Adrenal gland (tissue), 12 donors: ENCODE data around the gene SLC2A13. TPM values are rescaled to one million over a fixed set of nuclear protein-coding genes. Genes with fewer than 3 reads are reported as not detected.

ENCODE experiments used
- DNase-seq, 7 donors: peaks; one replicate each; pipeline ENCODE4 v3.0.0-alpha.2; 2019 to 2020
- H3K27ac ChIP-seq, 5 donors: fragments of 200-600 bp; sonication (generic) in 4 of 5; 1 replicate in 3 of 5; 2 replicates in 2 of 5; pipeline versions ENCODE4 v1.5.1 to v1.8.0; 2016 to 2020; ENCODE audit warnings: mild to moderate bottlenecking in 1 of 5
- H3K27me3 ChIP-seq: fragments of 200-600 bp; 2 replicates; pipeline ENCODE4 v1.8.0; 2021
- H3K36me3 ChIP-seq, 2 donors: fragments of 200-600 bp; replicated peaks in 1 of 2; 1 replicate in 1 of 2; 2 replicates in 1 of 2; pipeline versions ENCODE4 v1.5.1 to v1.8.0; 2018 to 2022
- H3K4me1 ChIP-seq, 2 donors: fragments of 200-600 bp; replicated peaks in 1 of 2; 1 replicate in 1 of 2; 2 replicates in 1 of 2; pipeline versions ENCODE4 v1.5.1 to v1.8.0; 2018 to 2021
- H3K4me3 ChIP-seq, 4 donors: fragments of 200-600 bp; sonication (generic) in 3 of 4; one replicate each; pipeline ENCODE4 v1.5.1; 2016 to 2018
- H3K9me3 ChIP-seq, 3 donors: fragments of 200-600 bp; sonication (generic) in 1 of 3; replicated peaks in 1 of 3; 1 replicate in 2 of 3; 2 replicates in 1 of 3; pipeline versions ENCODE4 v1.5.1 to v1.8.0; 2016 to 2021
- CTCF ChIP-seq, 6 experiments: fragments of 450-650 bp in 4 of 6; fragments of 200-600 bp in 2 of 6; sonication (generic) in 1 of 6; IDR thresholded peaks; 1 replicate in 5 of 6; 2 replicates in 1 of 6; pipeline versions ENCODE4 v1.5.1 to v1.8.0; 2016 to 2021; ENCODE audit warnings: antibody characterized with exemption in 6 of 6, mild to moderate bottlenecking in 2 of 6, moderate library complexity in 1 of 6
- POLR2A ChIP-seq, 2 donors: fragments of 450-650 bp; IDR thresholded peaks; one replicate each; pipeline ENCODE4 v1.6.1; 2017; ENCODE audit warnings: antibody characterized with exemption in 2 of 2, mild to moderate bottlenecking in 2 of 2, moderate library complexity in 1 of 2
- WGBS, 4 donors: extraction: QIAGEN DNeasy Blood & Tissue Kit in 2 of 4; methylation state at CpG; one replicate each; pipeline versions ENCODE4 v1.1.5 to v1.1.7; 2013 to 2017; 5-methylcytosine and 5-hydroxymethylcytosine counted together
- intact Hi-C, 2 donors: fragments of 100-400 bp; cut with DNase I; formaldehyde crosslinking; loops; one replicate each; pipeline versions ENCODE4 v1.14.1 to v1.15.0; 2022 to 2023
- polyA plus RNA-seq, 3 donors: library from polyadenylated mRNA; stranded (reverse); fragments of 200-250 nt in 2 of 3; fragments of 350-450 nt in 1 of 3; fragmentation: Illumina TruSeq in 1 of 3; extraction: RNeasy Lipid Tissue Mini Kit (QIAGEN cat#74804) in 1 of 3; gene quantifications; one replicate each; pipeline ENCODE4 v1.2.3, GENCODE V29; 2013 to 2014
- total RNA-seq, 9 donors: library from RNA; depleted of rRNA in 4 of 9; stranded (reverse); fragments of >200 nt in 4 of 9; fragments of 120-200 nt in 1 of 9; fragmentation: NEBNext Ultra II Directional in 1 of 9; extraction: Animal tissue kit (Norgen Biotek cat#: 25700) in 1 of 9; gene quantifications; one replicate each; pipeline versions ENCODE4 v1.1.0 to v1.2.4, GENCODE V29; 2013 to 2023
- donor health status: healthy with polysubstance abuse.
- donor health status: Bipolar disorder and iron deficiency.
- donor health status: DM: yes; HTN: yes; CAD: no.
- donor health status: DM: no; HTN: no; CAD: no.
- donor health status: DM: no; HTN: no; CAD: no.
- donor health status: DM: yes; HTN: yes; CAD: no.

SLC2A13 gene
- total and polyA plus RNA-seq, 12 donors: 3.5 to 49.1 (median 27.0) TPM

GRCh38 chr12:40013847-40014246, 92.0 kb downstream of the SLC2A13 start:
- intact Hi-C loops: loop anchor here (5.0 kb wide), 1 partner anchor 93 kb away; the partner anchor contains the start of gene SLC2A13 (in 2 of the 2)
- H3K27me3 ChIP-seq: no peaks in the 10 kb centered on the region
- H3K27ac ChIP-seq: no peak overlapping the region
- no peaks in the 10 kb centered on the region for H3K9me3 ChIP-seq
- peaks cover 0 to 17% of the 10 kb centered on the region in 2 donors for H3K4me1 ChIP-seq
- no peak overlapping the region for H3K4me3 ChIP-seq
- H3K36me3 ChIP-seq: no peaks in the 10 kb centered on the region
- no peak for DNase-seq
- 73 to 82% (median 79%) methylated on average over 2 of the region's 2 CpGs for WGBS, 4 donors
- TF ChIP-seq POLR2A (IDR thresholded peaks at IDR 0.05) (no peak), CTCF (IDR thresholded peaks at IDR 0.05) (no peak)

- Histone ChIP-seq H3K27ac (no peak overlapping the region), H3K36me3 (no peaks in the 10 kb centered on the region), H3K9me3 (no peaks in the 10 kb centered on the region), H3K4me3 (no peak overlapping the region), H3K27me3 (no peaks in the 10 kb centered on the region), H3K4me1 (peaks cover 0 to 17% of the 10 kb centered on the region in 2 donors)
- no peak for DNase-seq
- WGBS, 4 donors: 58 to 89% (median 76%) methylated on average over 1 of the region's 1 CpG
- intact Hi-C loops: loop anchor here (5.0 kb wide), 1 partner anchor 94 kb away; the partner anchor contains the start of gene SLC2A13 (in 2 of the 2)
- TF ChIP-seq CTCF (IDR thresholded peaks at IDR 0.05) (no peak), POLR2A (IDR thresholded peaks at IDR 0.05) (no peak)
Measured at GRCh38 chr12:40013292-40013691, 92.6 kb downstream of the SLC2A13 start.

- 35 to 51% (median 42%) methylated on average over 3 of the region's 3 CpGs for WGBS, 4 donors
- peak overlapping the region in 1 of 5 donors; percentile 3 for H3K27ac ChIP-seq
- TF ChIP-seq CTCF (IDR thresholded peaks at IDR 0.05) (no peak), POLR2A (IDR thresholded peaks at IDR 0.05) (no peak)
- H3K27me3 ChIP-seq: no peaks in the 10 kb centered on the region
- H3K9me3 ChIP-seq: no peaks in the 10 kb centered on the region
- H3K4me3 ChIP-seq: no peak overlapping the region
- no peaks in the 10 kb centered on the region for H3K36me3 ChIP-seq
- peaks cover 0 to 17% of the 10 kb centered on the region in 2 donors for H3K4me1 ChIP-seq
- intact Hi-C loops: loop anchor here (5.0 kb wide), 1 partner anchor 95 kb away; the partner anchor contains the start of gene SLC2A13 (in 2 of the 2)
- DNase-seq: no peak
Measured at GRCh38 chr12:40012711-40013110, 93.2 kb downstream of the SLC2A13 start.

- WGBS, 4 donors: 37 to 74% (median 60%) methylated on average over 3 of the region's 3 CpGs
- peak overlapping the region in 1 of 4 donors; percentile 43 for H3K4me3 ChIP-seq
Measured at GRCh38 chr12:40011775-40012129, 94.1 kb downstream of the SLC2A13 start.

More at GRCh38 chr12:40011775-40012129, 94.1 kb downstream of the SLC2A13 start:
- no peaks in the 10 kb centered on the region for H3K36me3 ChIP-seq
- peaks cover 0 to 17% of the 10 kb centered on the region in 2 donors for H3K4me1 ChIP-seq
- no peaks in the 10 kb centered on the region for H3K9me3 ChIP-seq
- DNase-seq: no peak
- H3K27ac ChIP-seq: peak overlapping the region in 1 of 5 donors; percentile 15
- no peaks in the 10 kb centered on the region for H3K27me3 ChIP-seq
- intact Hi-C loops: loop anchor here (5.0 kb wide), 1 partner anchor 96 kb away; the partner anchor contains the start of gene SLC2A13 (in 2 of the 2)
- no peak for TF ChIP-seq POLR2A (IDR thresholded peaks at IDR 0.05)
- TF ChIP-seq CTCF (IDR thresholded peaks at IDR 0.05): no peak
